GM23338 (cell line): ENCODE measurements around the gene ARPP21. TPM values are rescaled to one million over a fixed set of nuclear protein-coding genes. Genes with fewer than 3 reads are reported as not detected.
A peak's percentile ranks its signal among the peaks of the same experiment; 100 is the strongest.

Experiments
- ATAC-seq: fragments of 200-7000 bp; cut with Tn5 transposase; 3 replicates; pipeline ENCODE4 v1.9.1; 2020
- DNase-seq: peaks from one replicate; pipeline ENCODE4 v3.0.0-alpha.2; 2015; ENCODE audit warnings: low spot score
- H2AFZ ChIP-seq: fragments of 200-600 bp; sonication (generic); 2 replicates; pipeline ENCODE4 v1.8.0; 2016; ENCODE audit warnings: antibody characterized with exemption, mild to moderate bottlenecking, moderate library complexity
- H3F3A ChIP-seq: fragments of 200-600 bp; sonication (generic); replicated peaks from 2 replicates; pipeline ENCODE4 v1.8.0; 2017; ENCODE audit warnings: antibody characterized with exemption, mixed run types, low read depth
- H3K27ac ChIP-seq: fragments of 200-600 bp; sonication (generic); 2 replicates; pipeline ENCODE4 v1.6.1; 2016; ENCODE audit warnings: low read depth
- H3K27me3 ChIP-seq: fragments of 200-600 bp; sonication (generic); 2 replicates; pipeline ENCODE4 v1.8.0; 2016; ENCODE audit warnings: mild to moderate bottlenecking, mixed run types, moderate library complexity; ENCODE audit not compliant: insufficient read depth
- H3K36me3 ChIP-seq: fragments of 200-600 bp; sonication (generic); 2 replicates; pipeline ENCODE4 v1.8.0; 2016; ENCODE audit warnings: mild to moderate bottlenecking; ENCODE audit not compliant: insufficient read depth
- H3K4me1 ChIP-seq: fragments of 200-600 bp; sonication (generic); 2 replicates; pipeline ENCODE4 v1.8.0; 2016; ENCODE audit warnings: mild to moderate bottlenecking, moderate library complexity; ENCODE audit not compliant: insufficient read depth
- H3K4me2 ChIP-seq: fragments of 200-600 bp; sonication (generic); 2 replicates; pipeline ENCODE4 v1.7.1; 2017; ENCODE audit warnings: mixed run types
- H3K4me3 ChIP-seq: fragments of 200-600 bp; sonication (generic); 2 replicates; pipeline ENCODE4 v1.6.1; 2016; ENCODE audit warnings: mixed run types
- H3K79me2 ChIP-seq: fragments of 200-600 bp; sonication (generic); replicated peaks from 2 replicates; pipeline ENCODE4 v1.8.0; 2017; ENCODE audit warnings: mild to moderate bottlenecking; ENCODE audit not compliant: insufficient read depth
- H3K9me2 ChIP-seq: fragments of 200-600 bp; sonication (generic); 2 replicates; pipeline ENCODE4 v1.8.0; 2017; ENCODE audit not compliant: insufficient read depth
- H4K20me1 ChIP-seq: fragments of 200-600 bp; sonication (generic); replicated peaks from 2 replicates; pipeline ENCODE4 v1.8.0; 2017; ENCODE audit warnings: mild to moderate bottlenecking; ENCODE audit not compliant: insufficient read depth
- H3K27ac Mint-ChIP-seq: 2 replicates; pipeline ENCODE4 v1.8.0; 2020; ENCODE audit warnings: inconsistent platforms, mild to moderate bottlenecking, moderate library complexity, mixed read lengths
- H3K27me3 Mint-ChIP-seq: 3 replicates; pipeline ENCODE4 v1.8.0; 2022; ENCODE audit warnings: low read depth, mild to moderate bottlenecking, moderate library complexity, mixed read lengths, inconsistent platforms; ENCODE audit not compliant: insufficient read depth, poor library complexity
- H3K36me3 Mint-ChIP-seq: 3 replicates; pipeline ENCODE4 v1.8.0; 2021; ENCODE audit warnings: low read depth, mild to moderate bottlenecking, inconsistent platforms, moderate library complexity, mixed read lengths
- H3K4me1 Mint-ChIP-seq: 3 replicates; pipeline ENCODE4 v1.8.0; 2020; ENCODE audit warnings: mild to moderate bottlenecking, inconsistent platforms, mixed read lengths
- H3K4me3 Mint-ChIP-seq: 3 replicates; pipeline ENCODE4 v1.8.0; 2021; ENCODE audit warnings: moderate library complexity, mild to moderate bottlenecking, inconsistent platforms, mixed read lengths
- H3K9me3 Mint-ChIP-seq: 3 replicates; pipeline ENCODE4 v1.8.0; 2020; ENCODE audit warnings: moderate library complexity, mild to moderate bottlenecking, inconsistent platforms, mixed read lengths
- CREB1 ChIP-seq: fragments of 250-450 bp; sonication (Bioruptor Pico); IDR thresholded peaks from 2 replicates; pipeline ENCODE4 v1.5.0; 2020; ENCODE audit warnings: low read depth, mild to moderate bottlenecking, moderate library complexity
- CTCF ChIP-seq, 2 experiments: fragments of 200-600 bp in 1 of 2; sonication (generic) in 1 of 2; conservative IDR thresholded peaks; 2 replicates each; pipeline versions ENCODE4 v1.5.1 to v1.6.1; 2016 to 2017; ENCODE audit warnings: antibody characterized with exemption in 2 of 2, low read depth in 2 of 2, mild to moderate bottlenecking in 2 of 2, moderate library complexity in 1 of 2
- ETS1 ChIP-seq: IDR thresholded peaks from 2 replicates; pipeline ENCODE4 v1.6.1; 2016; ENCODE audit warnings: antibody characterized with exemption
- EZH2 ChIP-seq: fragments of 200-600 bp; sonication (generic); IDR thresholded peaks from one replicate; pipeline ENCODE4 v1.8.0; 2017; ENCODE audit warnings: antibody characterized with exemption, mild to moderate bottlenecking, low read depth; ENCODE audit not compliant: unreplicated experiment
- EZH2phosphoT487 ChIP-seq: fragments of 200-600 bp; sonication (generic); IDR thresholded peaks from one replicate; pipeline ENCODE4 v1.8.1; 2018; ENCODE audit warnings: antibody characterized with exemption; ENCODE audit not compliant: unreplicated experiment
- JUNB ChIP-seq: IDR thresholded peaks from one replicate; pipeline ENCODE4 v1.6.1; 2016; ENCODE audit warnings: antibody characterized with exemption; ENCODE audit not compliant: unreplicated experiment
- NANOG ChIP-seq: IDR thresholded peaks from 2 replicates; pipeline ENCODE4 v1.6.1; 2016; ENCODE audit warnings: antibody characterized with exemption, borderline replicate concordance
- POLR2AphosphoS5 ChIP-seq: IDR thresholded peaks from 2 replicates; pipeline ENCODE4 v1.6.1; 2016; ENCODE audit warnings: antibody characterized with exemption, low read depth
- REST ChIP-seq: IDR thresholded peaks from one replicate; pipeline ENCODE4 v1.6.1; 2018; ENCODE audit warnings: antibody characterized with exemption; ENCODE audit not compliant: unreplicated experiment
- STAT1 ChIP-seq: IDR thresholded peaks from one replicate; pipeline ENCODE4 v1.6.1; 2016; ENCODE audit warnings: antibody characterized with exemption; ENCODE audit not compliant: unreplicated experiment
- ZNF114 ChIP-seq: fragments of 250-450 bp; sonication (Bioruptor Pico); IDR thresholded peaks from 2 replicates; pipeline ENCODE4 v1.5.0; 2020; ENCODE audit warnings: mild to moderate bottlenecking, moderate library complexity
- ZNF331 ChIP-seq: fragments of 250-450 bp; sonication (Bioruptor Pico); IDR thresholded peaks from 2 replicates; pipeline ENCODE4 v1.5.0; 2020; ENCODE audit warnings: low read depth, mild to moderate bottlenecking, moderate library complexity
- ZNF462 ChIP-seq: fragments of 250-450 bp; sonication (Bioruptor Pico); IDR thresholded peaks from 2 replicates; pipeline ENCODE4 v1.5.0; 2020; ENCODE audit warnings: mild to moderate bottlenecking, moderate library complexity
- polyA plus RNA-seq: library from polyadenylated mRNA; unstranded; fragments of >200 nt; fragmentation: Nextera tagmentation; extraction: Ambion mirVana; gene quantifications from 2 replicates; pipeline ENCODE4 v1.2.1, GENCODE V29; 2016
- total RNA-seq: library from RNA; depleted of rRNA; stranded (reverse); fragments of >200 nt; shearing (Covaris generic); gene quantifications from 2 replicates; pipeline ENCODE4 v1.2.3, GENCODE V29; 2014

Gene ARPP21
- total and polyA plus RNA-seq, 2 experiments from 2014 or later = not detected

GRCh38 chr3:35779611-35780010 lies 140.3 kb downstream of the ARPP21 start (continued):
- TF ChIP-seq ZNF462 (CRISPR knock-in tag) (no peak), POLR2AphosphoS5 (no peak), NANOG (no peak), EZH2phosphoT487 (no peak), STAT1 (no peak), EZH2 (no peak), CREB1 (CRISPR knock-in tag) (no peak)

GRCh38 chr3:35780800-35781199 lies 141.5 kb downstream of the ARPP21 start:
- Histone ChIP-seq H3K4me1 (no peaks in the 10 kb centered on the region), H3K4me2 (no peak overlapping the region), H2AFZ (no peak overlapping the region), H3F3A (no peaks in the 10 kb centered on the region), H3K27ac (no peak overlapping the region), H3K36me3 (no peaks in the 10 kb centered on the region), H4K20me1 (no peaks in the 10 kb centered on the region), H3K9me2 (no peaks in the 10 kb centered on the region; the same call in 1 of the 2 replicates), H3K27me3 (no peaks in the 10 kb centered on the region), H3K4me3 (no peak overlapping the region), H3K79me2 (no peaks in the 10 kb centered on the region)
- H3K36me3 Mint-ChIP-seq = no peaks in the 10 kb centered on the region
- peaks cover 6% of the 10 kb centered on the region for H3K4me1 Mint-ChIP-seq
- DNase-seq (no peak), ATAC-seq (peak; percentile 50)
- no peaks in the 10 kb centered on the region for H3K27me3 Mint-ChIP-seq
- H3K27ac Mint-ChIP-seq = no peak overlapping the region
- TF ChIP-seq JUNB (no peak), ZNF114 (CRISPR knock-in tag) (no peak), NANOG (no peak), EZH2 (no peak), CTCF (conservative IDR thresholded peaks at IDR 0.05; ENCODE audit: low read depth in 2 of 2) (no peak), ZNF331 (no peak), CREB1 (CRISPR knock-in tag) (no peak), EZH2phosphoT487 (no peak), ETS1 (no peak), REST (no peak), STAT1 (no peak), POLR2AphosphoS5 (no peak)
- H3K4me3 Mint-ChIP-seq = no peak overlapping the region
- no peaks in the 10 kb centered on the region for H3K9me3 Mint-ChIP-seq
